Stimulated activated CD8-positive, alpha-beta memory T cell treated with anti-CD3 and anti-CD28 coated beads, Interleukin-15, amount 100 ng/mL, for 1 hour (primary cell): Measurements from ENCODE around the gene MAP3K2.

Experiments used
- DNase-seq: peaks from one replicate; pipeline ENCODE4 v3.0.0-alpha.2; 2020; ENCODE audit warnings: low read depth

Gene MAP3K2

DNA sequence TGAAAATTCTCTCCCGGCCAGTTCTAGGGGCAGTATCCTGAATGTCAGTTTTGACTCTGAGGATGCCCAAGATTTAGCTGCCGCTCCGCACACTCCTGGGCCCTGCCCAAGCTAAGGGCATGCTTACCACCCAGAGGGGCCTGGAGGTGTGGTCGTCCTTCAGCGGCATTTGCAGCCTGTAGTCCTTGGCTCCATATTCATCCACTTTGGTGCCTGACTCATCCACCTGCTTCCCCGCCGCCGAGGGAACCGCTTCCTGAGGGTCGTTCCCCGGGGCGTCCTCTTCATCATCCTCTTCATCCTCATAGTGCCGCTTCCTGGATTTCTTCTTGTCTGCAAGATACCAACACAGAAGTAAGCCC is 94.4 kb downstream of the MAP3K2 start:
- no peak for DNase-seq

DNA sequence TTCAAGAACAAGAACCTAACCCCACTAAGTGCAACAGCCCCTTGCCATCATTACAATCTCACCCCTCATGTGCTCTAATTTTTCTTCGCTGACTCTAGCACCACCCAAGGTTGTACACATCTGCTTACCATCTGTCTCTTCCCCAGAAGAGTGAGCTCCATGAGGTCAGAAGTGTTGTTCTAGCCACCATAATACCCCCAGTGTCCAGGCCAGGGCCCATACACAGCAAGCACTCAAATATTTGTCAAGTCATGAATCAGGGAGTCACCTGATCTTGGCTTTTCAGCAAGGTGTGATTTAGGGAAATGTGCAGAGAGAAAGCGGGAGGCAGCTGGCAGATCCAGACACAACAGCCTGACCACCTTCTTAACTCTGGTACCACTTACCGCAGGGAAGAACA is 99.5 kb downstream of the MAP3K2 start:
- no peak for DNase-seq

DNA sequence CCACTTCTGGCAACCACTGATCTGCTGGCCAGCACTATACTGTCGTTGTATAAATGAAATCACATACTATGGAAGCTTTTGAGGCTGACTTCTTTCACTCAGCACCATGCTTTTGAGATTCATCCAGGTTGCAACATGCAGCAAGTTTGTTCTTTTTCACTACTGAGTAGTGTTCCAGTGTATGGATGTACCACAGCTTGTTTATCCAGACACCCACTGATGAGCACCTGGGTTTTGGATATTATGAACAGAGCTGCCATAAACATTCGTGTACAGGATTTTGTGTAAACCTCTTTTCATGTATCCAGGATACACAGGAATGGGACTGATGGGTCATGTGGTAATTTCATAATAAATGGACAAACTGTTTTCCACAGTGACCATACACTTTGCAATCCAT is 104.5 kb downstream of the MAP3K2 start:
- no peak for DNase-seq

DNA sequence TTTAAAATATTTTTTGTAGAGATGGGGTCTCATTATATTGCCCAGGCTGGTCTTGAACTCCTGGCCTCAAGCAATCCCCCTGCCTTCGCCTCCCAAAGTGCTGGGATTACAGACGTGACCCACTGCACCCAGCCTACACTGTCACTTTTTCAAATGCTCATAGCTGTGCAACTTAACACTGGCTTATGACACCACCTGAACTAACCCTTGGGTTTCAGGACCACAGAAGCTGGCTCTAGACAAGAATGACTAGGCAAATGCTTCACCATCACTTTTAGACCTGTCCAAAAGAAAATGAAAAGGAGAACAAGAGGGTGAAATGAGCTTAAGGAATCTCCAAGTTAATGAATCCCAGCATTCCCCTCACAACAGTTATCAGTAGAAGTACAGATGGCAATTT is 107.1 kb downstream of the MAP3K2 start:
- DNase-seq: no peak

DNA sequence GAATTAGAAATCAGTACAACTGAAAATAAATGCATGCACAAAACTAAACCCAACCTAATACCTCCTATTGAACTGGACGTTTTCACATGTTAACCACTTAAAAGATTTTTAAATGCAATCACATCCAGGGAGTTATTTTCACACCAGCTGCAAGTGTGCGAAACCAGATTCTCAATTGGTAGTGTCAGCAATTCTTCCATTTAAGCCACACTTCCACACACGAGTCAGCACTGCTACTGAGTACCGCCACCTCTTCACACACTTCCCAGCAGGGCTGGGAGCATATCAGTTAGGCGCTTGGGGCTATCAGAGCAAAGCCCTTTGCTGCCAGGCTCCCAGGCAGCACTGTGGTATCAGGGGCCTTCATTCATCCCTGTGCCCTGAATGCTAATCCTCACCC is 108.0 kb downstream of the MAP3K2 start:
- DNase-seq: no peak

DNA sequence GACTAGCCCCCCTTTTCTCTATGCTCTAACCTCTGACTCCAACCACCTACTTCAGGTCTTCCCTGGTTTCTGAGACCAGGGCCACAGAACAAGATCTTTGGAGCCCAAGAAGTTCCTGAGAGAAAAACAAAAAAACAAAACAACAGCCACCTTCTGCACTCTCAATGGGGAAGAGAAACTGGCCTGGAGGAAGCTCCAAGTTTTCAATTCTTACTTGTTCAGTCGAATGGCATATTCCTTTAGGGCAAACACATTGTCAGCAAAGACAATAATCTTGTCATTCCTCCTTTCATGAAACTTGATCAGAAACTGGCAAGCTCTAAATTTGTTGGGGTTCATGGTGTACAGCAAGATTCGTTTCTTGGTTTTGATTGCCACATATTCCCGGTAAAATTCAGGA is 108.8 kb downstream of the MAP3K2 start:
- DNase-seq: no peak

DNA sequence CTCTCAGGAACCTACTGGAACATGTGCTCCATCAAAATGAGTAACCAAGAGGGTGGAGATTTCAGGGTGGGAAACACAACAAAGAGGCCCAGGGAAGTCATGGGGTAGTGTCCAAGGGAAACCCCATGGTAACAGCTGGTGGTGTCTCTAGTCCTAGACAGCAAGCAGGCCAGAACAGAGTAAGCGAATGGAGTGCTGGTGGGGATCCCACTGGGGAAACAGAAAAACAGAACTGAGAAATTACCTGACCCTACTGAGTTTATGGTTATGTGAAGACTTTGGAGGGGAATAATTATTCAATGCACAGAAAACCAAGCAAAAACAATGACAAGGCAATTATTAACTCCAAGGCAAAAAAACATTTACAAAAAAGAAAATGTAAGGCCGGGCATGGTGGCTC is 110.7 kb downstream of the MAP3K2 start:
- no peak for DNase-seq

DNA sequence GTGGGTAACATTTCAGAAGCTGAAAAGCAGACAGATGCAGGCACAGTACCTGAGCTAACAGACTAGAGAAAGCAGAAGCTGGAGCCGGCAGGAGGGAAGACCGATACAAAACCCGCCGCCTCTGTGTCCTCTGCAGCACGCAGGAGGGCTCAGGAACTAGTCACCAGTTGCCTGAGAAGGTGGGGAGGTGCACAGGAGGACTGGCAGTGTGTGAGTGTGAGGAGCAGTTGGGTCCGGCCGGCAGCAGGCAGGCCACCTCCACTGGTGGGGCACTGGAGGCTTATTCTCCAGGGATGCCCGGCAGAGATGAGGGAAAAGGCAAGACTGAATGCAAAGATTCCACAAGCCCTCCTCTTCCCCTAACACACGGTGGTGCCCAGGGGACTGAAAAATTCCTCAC is 112.0 kb downstream of the MAP3K2 start:
- DNase-seq: no peak

DNA sequence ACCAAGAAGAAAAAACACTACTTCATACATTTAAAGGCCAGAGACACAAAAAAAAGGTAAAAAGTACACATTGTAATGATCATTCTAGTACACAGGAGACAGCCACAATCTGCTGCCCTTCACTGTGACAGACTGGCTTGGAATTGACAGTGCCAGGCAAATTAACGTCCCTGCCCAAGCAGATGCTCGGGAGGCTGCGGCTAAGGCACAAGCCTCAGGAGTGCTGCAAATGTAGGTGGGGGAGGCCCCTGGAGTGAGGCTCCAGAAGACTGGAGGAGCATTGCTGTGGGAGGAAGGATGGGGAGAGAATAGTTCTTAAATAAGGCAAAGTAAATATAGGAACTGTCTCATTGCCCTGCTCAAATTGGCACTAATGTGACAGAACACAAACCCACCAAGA is 112.4 kb downstream of the MAP3K2 start:
- DNase-seq: no peak

DNA sequence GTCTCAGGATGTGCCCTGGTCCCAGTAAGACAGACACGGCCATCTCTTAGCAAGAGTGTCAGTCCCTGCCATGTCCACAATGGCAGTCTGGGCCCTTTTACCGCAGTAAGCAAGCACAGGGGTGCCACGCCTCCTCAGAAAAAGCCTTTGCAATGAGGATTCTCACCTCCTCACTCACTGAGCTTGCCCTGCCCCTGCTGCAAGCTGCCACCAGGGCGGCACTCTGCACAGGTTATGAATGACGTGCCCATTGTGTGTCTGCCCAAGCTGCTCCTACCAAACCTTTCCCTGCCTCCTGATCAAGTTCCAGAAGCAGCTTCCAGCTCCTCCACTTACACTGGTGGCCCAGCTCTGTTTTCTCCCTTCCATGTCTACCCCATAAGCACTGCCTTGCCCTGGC is 117.1 kb downstream of the MAP3K2 start:
- no peak for DNase-seq

DNA sequence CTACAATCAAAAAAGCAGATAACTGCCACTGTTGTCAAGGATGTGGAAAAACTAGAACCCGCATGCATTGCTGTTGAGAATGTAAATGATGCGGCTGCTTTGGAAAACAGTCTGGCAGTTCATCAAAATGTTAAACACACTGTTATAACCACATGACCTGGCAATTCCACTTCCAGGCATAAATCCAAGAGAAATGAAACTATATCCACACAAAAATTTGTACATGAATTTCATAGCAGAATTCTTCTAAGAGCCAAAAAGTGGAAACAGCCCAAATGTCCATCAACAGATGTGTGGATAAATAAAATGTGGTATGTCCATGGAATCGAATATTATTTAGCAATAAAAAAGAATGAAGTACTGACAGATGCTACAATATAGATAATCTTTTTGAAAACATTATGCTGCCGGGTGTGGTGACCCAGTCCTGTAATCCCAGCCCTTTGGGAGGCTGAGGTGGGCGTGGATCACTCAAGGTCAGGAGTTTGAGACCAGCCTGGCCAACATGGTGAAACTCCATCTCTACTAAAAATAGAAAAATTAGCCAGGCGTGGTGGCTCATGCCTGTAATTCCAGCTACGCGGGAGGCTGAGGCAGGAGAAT is 125.9 kb downstream of the MAP3K2 start:
- DNase-seq: no peak

DNA sequence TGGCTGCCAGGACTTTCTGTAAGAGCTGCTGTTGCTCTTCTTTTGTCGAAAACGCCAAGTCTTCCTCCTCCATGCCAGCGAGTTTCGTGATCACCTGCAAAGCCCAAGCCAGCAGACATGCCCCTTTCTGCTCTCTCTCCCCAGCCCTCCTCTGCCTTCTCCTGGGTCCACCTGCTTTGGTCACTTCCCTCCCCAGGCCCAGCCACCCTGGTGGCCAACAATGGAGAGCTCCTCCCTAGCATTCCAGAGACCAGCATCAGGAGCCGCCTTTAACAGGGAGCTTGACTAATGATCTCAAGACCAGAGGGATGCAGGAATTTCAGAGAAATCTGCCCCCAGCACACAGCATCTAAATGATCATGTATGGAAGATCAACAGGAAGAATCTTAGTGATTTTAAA is 128.4 kb downstream of the MAP3K2 start:
- DNase-seq: no peak

DNA sequence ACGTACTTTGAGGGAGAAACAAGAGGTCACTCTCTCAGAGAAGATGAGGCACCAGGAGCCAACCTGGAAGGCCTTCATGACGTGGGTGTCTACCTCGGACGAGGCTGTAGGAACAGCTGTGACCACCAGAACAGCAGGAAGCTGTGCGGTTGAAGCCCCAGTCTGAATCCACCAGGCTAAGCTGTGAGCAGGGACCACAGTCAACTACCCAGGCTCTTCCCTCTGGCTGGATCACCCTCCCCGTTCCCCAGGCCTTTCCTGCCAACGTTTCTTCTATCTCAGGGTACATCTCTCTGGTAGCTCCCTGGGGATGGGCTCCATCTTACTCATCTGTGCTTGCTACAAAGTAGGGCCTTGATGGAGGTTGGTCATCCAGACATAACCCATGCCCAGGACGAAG is 130.9 kb downstream of the MAP3K2 start:
- DNase-seq: no peak

DNA sequence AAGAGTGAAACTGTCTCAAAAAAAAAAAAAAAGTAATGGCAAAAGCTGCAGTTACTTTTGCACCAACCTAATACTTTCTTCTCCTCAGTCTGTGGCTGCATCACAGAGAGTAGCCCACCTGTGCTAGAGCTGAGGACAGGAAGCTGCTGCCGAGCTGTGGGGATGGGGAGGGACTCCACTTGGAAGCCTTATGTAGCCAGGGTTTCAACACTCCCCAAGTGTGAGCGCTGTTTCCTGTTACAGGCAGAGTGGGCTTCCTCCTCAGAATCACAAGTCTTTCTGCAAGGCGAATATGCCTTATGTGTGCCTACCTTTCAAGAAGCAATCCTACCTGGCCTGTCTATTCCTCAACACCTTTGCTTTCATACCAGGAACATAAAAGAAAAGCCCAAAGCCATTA is 131.4 kb downstream of the MAP3K2 start:
- DNase-seq: no peak

DNA sequence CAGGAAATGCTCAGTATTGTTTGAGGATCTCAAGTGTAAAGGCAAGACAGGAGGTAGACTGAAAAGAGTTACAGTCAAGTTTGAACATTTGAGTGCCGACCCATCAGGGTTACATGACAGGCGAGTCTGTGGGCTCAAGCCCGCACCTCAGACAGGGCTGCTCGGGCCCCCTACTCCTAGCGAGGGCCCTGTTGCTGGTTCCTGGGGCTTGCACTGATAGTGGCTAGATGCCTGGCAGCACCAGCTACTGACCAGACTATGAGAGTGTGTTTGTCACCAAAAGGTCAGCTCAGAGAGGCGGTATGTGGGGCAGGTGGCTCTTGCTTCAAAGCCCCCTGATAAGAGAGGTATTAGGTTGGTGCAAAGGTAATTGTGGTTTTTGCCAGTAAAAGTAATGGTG is 132.1 kb downstream of the MAP3K2 start:
- no peak for DNase-seq

DNA sequence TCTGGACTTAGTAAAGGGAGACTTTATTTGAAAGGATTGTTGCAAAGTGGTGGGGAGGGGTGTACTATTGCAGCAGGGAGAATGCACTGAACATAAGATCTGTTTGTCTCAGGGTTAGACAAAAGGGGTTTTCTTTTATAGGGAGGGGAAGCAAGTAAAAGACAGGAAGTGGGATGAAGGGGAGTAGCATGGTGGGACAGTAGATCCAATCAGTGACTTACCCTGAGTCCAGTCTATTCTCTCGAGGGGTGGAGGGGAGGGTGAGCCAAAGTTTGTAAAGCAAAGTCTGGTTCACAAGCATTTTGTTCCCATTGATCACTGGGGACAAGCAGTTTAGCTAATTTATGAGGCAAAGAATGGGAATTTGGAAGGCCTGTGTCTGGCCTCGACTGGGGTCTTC is 132.6 kb downstream of the MAP3K2 start:
- DNase-seq: no peak

DNA sequence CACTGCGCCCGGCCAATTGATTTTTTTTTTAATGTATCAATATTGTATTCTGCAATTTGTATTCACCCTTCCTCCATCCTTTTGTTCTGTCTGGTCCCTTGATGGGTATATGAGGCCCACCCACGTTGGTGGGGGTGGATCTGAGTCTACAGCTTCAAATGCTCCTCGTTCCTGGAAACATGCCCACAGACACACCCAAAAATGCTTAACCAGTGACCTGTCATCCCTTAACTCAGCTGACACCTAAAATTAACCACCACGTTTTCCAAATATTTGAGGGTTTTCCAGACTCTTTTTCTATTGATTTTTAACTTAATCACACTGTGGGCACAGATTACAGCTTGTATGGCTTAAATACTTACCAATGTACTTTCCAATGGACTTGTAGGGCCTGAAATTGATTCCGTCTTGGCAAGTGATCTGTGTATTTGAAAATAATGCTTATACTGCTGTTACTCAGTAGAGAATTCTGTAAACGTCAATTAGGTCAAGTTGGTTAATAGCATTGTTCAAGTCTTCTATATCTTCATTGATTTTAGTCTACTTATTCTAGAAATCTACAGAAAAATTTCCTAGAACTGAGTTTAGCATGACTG is 133.3 kb downstream of the MAP3K2 start:
- no peak for DNase-seq
